Gastrocnemius medialis (tissue), 4 donors: Measurements from ENCODE around the gene PLA2R1. TPM values are rescaled to one million over a fixed set of nuclear protein-coding genes. Genes with fewer than 3 reads are reported as not detected.
"Not testable (repeated sequence)": the region's sequence is repeated elsewhere in the genome, so short reads cannot be mapped to it uniquely, and the experiment has no call there.

Experiments used
- ATAC-seq, 2 donors: fragments of 150-250 bp; one replicate each; pipeline ENCODE4 v1.9.1; 2016
- DNase-seq, 2 donors: peaks; one replicate each; pipeline ENCODE4 v3.0.0-alpha.2; 2019
- H3K27ac ChIP-seq, 4 donors: fragments of 200-600 bp; sonication (generic); 1 replicate in 1 of 4; 2 replicates in 3 of 4; pipeline ENCODE4 v1.5.1; 2016 to 2018; ENCODE audit warnings: mild to moderate bottlenecking in 2 of 4, moderate library complexity in 1 of 4
- H3K27me3 ChIP-seq, 3 donors: fragments of 200-600 bp; sonication (generic) in 2 of 3; 1 replicate in 1 of 3; 2 replicates in 2 of 3; pipeline versions ENCODE4 v1.5.1 to v1.6.0; 2016 to 2019; ENCODE audit warnings: mild to moderate bottlenecking in 1 of 3, moderate library complexity in 1 of 3
- H3K36me3 ChIP-seq, 2 donors: fragments of 200-600 bp; sonication (generic) in 1 of 2; one replicate each; pipeline ENCODE4 v1.5.1; 2017 to 2018
- H3K4me1 ChIP-seq, 2 donors: fragments of 200-600 bp; sonication (generic) in 1 of 2; one replicate each; pipeline ENCODE4 v1.5.1; 2016 to 2017; ENCODE audit warnings: mild to moderate bottlenecking in 2 of 2
- H3K4me3 ChIP-seq, 4 donors: fragments of 200-600 bp; sonication (generic) in 3 of 4; 1 replicate in 1 of 4; 2 replicates in 3 of 4; pipeline ENCODE4 v1.5.1; 2016 to 2019; ENCODE audit warnings: mild to moderate bottlenecking in 2 of 4
- H3K9me3 ChIP-seq, 3 donors: fragments of 200-600 bp; sonication (generic) in 2 of 3; 1 replicate in 1 of 3; 2 replicates in 2 of 3; pipeline ENCODE4 v1.5.1; 2016 to 2019
- CTCF ChIP-seq, 5 experiments: fragments of 450-650 bp in 3 of 5; fragments of 200-600 bp in 2 of 5; sonication (generic) in 2 of 5; IDR thresholded peaks in 4 of 5; conservative IDR thresholded peaks in 1 of 5; 1 replicate in 4 of 5; 2 replicates in 1 of 5; pipeline ENCODE4 v1.5.1; 2016 to 2019; ENCODE audit warnings: antibody characterized with exemption in 5 of 5, mild to moderate bottlenecking in 3 of 5, moderate library complexity in 3 of 5
- POLR2A ChIP-seq, 2 donors: fragments of 450-650 bp; IDR thresholded peaks; one replicate each; pipeline ENCODE4 v1.6.1; 2017; ENCODE audit warnings: antibody characterized with exemption in 2 of 2, mild to moderate bottlenecking in 2 of 2, moderate library complexity in 2 of 2
- in situ Hi-C, 4 donors: fragments of 200-750 bp; cut with MboI; loops; one replicate each; pipeline versions ENCODE4 v1.15.0 to v1.8.0; 2017; ENCODE audit warnings: low sequenced_read_pairs in 4 of 4
- intact Hi-C: fragments of 100-400 bp; cut with DNase I; formaldehyde crosslinking; loops from one replicate; pipeline ENCODE4 v1.15.1; 2023; ENCODE audit warnings: low total_unique reads
- total RNA-seq, 4 donors: library from RNA; depleted of rRNA; stranded (reverse); fragments of >200 nt; gene quantifications; one replicate each; pipeline versions ENCODE4 v1.1.0 to v1.2.3, GENCODE V29; 2016

The PLA2R1 gene
- total RNA-seq, 4 donors from 2014 or later: 0.34 to 1.0 (median 0.45) TPM

- TF ChIP-seq POLR2A (IDR thresholded peaks at IDR 0.05): no peak
- no peak for TF ChIP-seq CTCF (IDR thresholded peaks at IDR 0.05 in 4 of 5, conservative IDR thresholded peaks at IDR 0.05 in 1 of 5)
- intact Hi-C loops: no loop called here
- in situ Hi-C loops: no loop called here
Measured at GRCh38 chr2:159973325-159973724, 89.1 kb downstream of the PLA2R1 start.

GRCh38 chr2:159971365-159972152 is 90.9 kb downstream of the PLA2R1 start:
- in situ Hi-C loops (no loop called here), intact Hi-C loops (no loop called here)
- no peak overlapping the region for H3K27ac ChIP-seq
- no peak for ATAC-seq
- no peaks in the 10 kb centered on the region for H3K36me3 ChIP-seq
- H3K9me3 ChIP-seq: no peaks in the 10 kb centered on the region
- TF ChIP-seq CTCF (IDR thresholded peaks at IDR 0.05 in 4 of 5, conservative IDR thresholded peaks at IDR 0.05 in 1 of 5) (no peak), POLR2A (IDR thresholded peaks at IDR 0.05) (no peak)
- H3K4me3 ChIP-seq: no peak overlapping the region
- DNase-seq: no peak
- no peaks in the 10 kb centered on the region for H3K4me1 ChIP-seq
- no peaks in the 10 kb centered on the region for H3K27me3 ChIP-seq

More at GRCh38 chr2:159973325-159973724, 89.1 kb downstream of the PLA2R1 start:
- H3K36me3 ChIP-seq: no peaks in the 10 kb centered on the region
- H3K27ac ChIP-seq: no peak overlapping the region
- no peaks in the 10 kb centered on the region for H3K4me1 ChIP-seq
- ATAC-seq (no peak), DNase-seq (no peak)
- no peak overlapping the region for H3K4me3 ChIP-seq
- H3K9me3 ChIP-seq: no peaks in the 10 kb centered on the region
- no peaks in the 10 kb centered on the region for H3K27me3 ChIP-seq

GRCh38 chr2:159970548-159970947 is 91.9 kb downstream of the PLA2R1 start:
- H3K36me3 ChIP-seq, ATAC-seq, H3K27ac ChIP-seq, H3K4me1 ChIP-seq, DNase-seq, H3K4me3 ChIP-seq, H3K27me3 ChIP-seq, in situ Hi-C loops, H3K9me3 ChIP-seq, intact Hi-C loops: not testable (repeated sequence)

GRCh38 chr2:159968279-159968900 is 94.0 kb downstream of the PLA2R1 start:
- in situ Hi-C loops (no loop called here), intact Hi-C loops (no loop called here)
- Histone ChIP-seq H3K27ac (no peak overlapping the region), H3K27me3 (no peaks in the 10 kb centered on the region), H3K36me3 (no peaks in the 10 kb centered on the region), H3K4me1 (no peaks in the 10 kb centered on the region), H3K9me3 (no peaks in the 10 kb centered on the region), H3K4me3 (no peak overlapping the region)
- TF ChIP-seq CTCF (IDR thresholded peaks at IDR 0.05 in 4 of 5, conservative IDR thresholded peaks at IDR 0.05 in 1 of 5) (peak in 4 of 5 experiments; percentile 10 to 32 (median 20)), POLR2A (IDR thresholded peaks at IDR 0.05) (no peak)
- DNase-seq: no peak
- no peak for ATAC-seq

GRCh38 chr2:159963700-159964099 is 98.7 kb downstream of the PLA2R1 start:
- Histone ChIP-seq H3K4me1 (no peaks in the 10 kb centered on the region), H3K36me3 (no peaks in the 10 kb centered on the region), H3K27me3 (no peaks in the 10 kb centered on the region), H3K9me3 (no peaks in the 10 kb centered on the region), H3K4me3 (no peak overlapping the region), H3K27ac (no peak overlapping the region)
- intact Hi-C loops: no loop called here
- TF ChIP-seq POLR2A (IDR thresholded peaks at IDR 0.05) (no peak), CTCF (IDR thresholded peaks at IDR 0.05 in 4 of 5, conservative IDR thresholded peaks at IDR 0.05 in 1 of 5) (no peak)
- DNase-seq (no peak), ATAC-seq (no peak)
- in situ Hi-C loops: no loop called here

- H3K36me3 ChIP-seq, H3K27ac ChIP-seq, H3K9me3 ChIP-seq, H3K4me1 ChIP-seq, intact Hi-C loops, in situ Hi-C loops, H3K27me3 ChIP-seq, H3K4me3 ChIP-seq, ATAC-seq, DNase-seq: not testable (repeated sequence)
Measured at GRCh38 chr2:159962513-159962912, 99.9 kb downstream of the PLA2R1 start.
